Fibroblast of mammary gland (primary cell): ENCODE results near the gene MAPK12.

Experiments
- DNase-seq: peaks from one replicate; pipeline ENCODE4 v3.0.0-alpha.2; 2010; ENCODE audit warnings: low read depth
- H3K4me3 ChIP-seq: 2 replicates; pipeline ENCODE4 v1.5.1; 2011; ENCODE audit warnings: low read depth, mild to moderate bottlenecking, low read length, moderate library complexity; ENCODE audit not compliant: control insufficient read depth
- TF ChIP-seq, protein P1 (sequence below): conservative IDR thresholded peaks from 2 replicates; pipeline ENCODE4 v1.5.1; 2011; ENCODE audit warnings: low read depth, low read length, inconsistent platforms; ENCODE audit not compliant: control insufficient read depth, insufficient read depth

The MAPK12 gene

DNA sequence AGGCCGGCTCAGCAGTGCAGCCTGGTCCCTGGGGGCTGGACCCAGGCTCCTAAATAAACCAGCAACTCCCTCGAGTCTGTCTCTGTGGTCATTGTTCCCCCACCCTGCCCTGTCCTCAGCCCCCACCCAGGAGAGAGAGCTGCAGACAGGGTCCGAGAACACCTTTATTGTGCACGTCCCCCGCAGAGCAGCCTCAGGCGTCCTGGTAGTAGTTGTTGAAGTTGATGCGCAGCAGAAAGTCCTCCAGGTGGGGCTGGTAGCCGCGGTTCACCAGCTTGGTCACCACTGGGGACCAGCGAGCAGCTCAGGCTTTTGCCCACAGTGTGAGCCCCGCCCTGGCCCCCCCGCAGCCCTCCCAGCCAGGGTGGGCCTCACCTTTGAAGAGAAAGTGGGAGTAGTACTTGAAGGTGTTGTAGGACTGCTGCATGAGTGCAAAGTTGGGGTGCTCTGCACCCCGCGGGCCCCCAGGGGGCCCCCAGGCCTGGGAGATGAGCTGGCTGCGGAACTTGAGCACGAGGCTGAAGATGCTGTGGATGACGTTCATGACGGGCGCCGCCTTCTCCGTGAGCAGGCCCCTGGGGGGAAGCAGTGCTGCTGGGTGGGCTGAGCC, 43.8 kb downstream of the MAPK12 start:
- H3K4me3 ChIP-seq: no peak overlapping the region
- DNase-seq: no peak
- TF ChIP-seq, protein P1, sequence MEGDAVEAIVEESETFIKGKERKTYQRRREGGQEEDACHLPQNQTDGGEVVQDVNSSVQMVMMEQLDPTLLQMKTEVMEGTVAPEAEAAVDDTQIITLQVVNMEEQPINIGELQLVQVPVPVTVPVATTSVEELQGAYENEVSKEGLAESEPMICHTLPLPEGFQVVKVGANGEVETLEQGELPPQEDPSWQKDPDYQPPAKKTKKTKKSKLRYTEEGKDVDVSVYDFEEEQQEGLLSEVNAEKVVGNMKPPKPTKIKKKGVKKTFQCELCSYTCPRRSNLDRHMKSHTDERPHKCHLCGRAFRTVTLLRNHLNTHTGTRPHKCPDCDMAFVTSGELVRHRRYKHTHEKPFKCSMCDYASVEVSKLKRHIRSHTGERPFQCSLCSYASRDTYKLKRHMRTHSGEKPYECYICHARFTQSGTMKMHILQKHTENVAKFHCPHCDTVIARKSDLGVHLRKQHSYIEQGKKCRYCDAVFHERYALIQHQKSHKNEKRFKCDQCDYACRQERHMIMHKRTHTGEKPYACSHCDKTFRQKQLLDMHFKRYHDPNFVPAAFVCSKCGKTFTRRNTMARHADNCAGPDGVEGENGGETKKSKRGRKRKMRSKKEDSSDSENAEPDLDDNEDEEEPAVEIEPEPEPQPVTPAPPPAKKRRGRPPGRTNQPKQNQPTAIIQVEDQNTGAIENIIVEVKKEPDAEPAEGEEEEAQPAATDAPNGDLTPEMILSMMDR: no peak

DNA sequence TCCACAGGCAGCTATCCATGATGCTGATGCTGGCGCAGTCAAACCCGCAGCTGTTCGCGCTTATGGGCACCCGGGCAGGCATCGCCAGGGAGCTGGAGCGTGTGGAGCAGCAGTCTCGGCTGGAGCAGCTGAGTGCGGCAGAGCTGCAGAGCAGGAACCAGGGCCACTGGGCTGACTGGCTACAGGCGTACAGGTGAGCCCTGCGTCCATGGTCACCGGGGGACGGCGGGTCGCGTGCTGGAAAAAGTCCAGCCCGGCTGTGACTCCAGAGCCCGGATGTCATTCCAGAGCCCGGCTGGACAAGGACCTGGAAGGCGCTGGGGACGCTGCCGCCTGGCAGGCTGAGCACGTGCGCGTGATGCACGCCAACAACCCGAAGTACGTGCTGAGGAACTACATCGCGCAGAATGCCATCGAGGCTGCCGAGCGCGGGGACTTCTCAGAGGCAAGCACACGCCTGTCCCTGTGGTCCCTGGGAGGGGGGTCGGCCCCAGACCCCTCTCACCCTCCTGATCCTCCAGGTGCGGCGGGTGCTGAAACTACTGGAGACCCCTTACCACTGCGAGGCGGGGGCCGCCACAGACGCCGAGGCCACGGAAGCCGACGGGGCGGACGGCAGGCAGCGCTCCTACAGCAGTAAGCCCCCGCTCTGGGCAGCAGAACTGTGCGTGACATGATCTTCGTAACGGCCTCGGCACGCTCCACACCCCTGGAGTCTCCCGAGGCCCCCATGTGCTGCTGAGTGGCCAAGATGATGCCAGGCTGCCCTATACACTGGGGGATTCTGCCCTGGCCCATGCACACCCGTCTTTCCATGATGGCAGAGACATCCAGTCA, 44.6 kb downstream of the MAPK12 start:
- TF ChIP-seq, protein P1: no peak
- DNase-seq: no peak
- no peak overlapping the region for H3K4me3 ChIP-seq

DNA sequence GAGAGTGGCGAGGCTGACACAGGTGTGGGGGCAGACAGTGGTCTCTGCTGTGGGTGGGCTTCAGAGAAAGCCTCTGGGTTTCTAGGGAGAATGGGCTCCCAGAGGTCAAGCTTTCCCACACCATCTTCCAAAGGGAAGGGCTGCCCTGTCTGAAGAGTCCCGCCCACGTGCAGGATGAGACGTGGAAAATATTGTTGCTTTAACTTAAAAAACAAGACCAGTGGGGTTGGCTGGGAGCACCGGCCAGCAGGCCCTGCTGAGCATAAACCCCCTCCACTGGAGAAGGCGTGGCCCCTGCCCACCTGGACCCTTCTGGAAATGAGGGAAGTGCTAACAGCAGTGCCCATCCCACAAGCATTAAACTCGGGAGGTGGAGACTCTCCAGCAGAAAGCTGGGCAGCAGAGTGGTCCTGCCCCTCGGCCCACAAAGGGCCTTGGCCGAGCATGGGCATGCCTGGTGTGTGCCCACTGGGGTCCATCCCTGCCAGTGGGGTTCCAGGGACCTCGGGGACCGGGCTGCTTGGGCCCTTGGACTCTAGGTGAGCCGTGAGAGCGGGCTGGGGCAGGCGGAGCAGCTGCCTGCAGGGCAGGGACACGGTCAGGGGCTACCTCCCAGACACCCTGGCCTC, 45.3 kb downstream of the MAPK12 start:
- DNase-seq: no peak
- no peak overlapping the region for H3K4me3 ChIP-seq
- TF ChIP-seq, protein P1: no peak

DNA sequence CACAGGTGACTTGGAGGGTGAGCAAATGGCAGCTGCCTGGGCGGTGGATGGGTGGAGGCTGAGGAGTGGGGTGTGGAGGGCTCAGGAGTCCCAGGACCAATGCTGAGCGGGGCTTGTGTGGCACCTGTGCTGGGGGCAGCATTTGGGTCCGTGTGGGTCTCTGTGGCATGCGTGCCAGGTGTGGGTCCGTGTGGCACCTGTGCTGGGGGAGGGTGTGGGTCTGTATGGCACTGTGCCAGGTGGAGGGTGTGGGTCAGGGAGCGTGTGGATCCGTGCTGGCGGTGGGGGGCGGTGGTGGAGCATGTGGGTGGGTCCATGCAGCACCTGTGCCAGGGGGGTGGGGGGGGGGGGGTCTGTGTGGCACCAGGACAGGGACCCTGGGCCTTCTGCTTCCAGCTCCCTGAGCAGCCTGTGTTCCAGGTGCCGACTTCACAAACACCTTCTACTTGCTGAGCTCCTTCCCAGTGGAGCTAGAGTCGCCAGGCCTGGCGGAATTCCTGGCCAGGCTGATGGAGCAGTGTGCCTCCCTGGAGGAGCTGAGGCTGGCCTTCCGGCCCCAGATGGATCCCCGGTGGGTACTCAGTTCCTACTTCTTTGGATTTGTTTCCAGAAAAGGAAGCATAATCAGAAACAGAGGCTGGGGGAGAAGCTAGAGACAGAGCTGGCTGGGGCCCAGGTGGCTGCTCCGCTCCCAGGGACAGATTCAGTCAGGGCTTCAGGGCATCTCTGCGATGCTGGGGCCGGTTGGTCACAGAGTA, 46.0 kb downstream of the MAPK12 start:
- H3K4me3 ChIP-seq: no peak overlapping the region
- DNase-seq: no peak
- TF ChIP-seq, protein P1: no peak

DNA sequence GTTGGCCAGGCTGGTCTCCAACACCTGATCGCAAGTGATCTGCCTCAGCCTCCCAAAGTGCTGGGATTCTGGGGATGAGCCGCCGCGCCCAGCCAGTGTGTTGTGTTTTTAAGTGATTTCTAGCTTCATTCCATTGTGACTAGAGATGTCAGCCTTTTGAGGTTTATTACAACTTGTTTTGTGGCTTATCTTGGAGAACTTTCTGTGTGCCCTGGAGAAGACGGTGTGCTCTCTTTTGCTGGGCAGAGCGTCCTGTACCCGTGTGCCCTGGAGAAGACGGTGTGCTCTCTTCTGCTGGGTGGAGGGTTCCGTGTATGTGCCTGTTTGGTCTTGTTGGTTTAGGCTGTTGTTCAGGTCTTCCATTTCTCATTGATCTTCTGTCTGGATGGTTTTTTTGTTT, 48.2 kb downstream of the MAPK12 start:
- DNase-seq: no peak
- TF ChIP-seq, protein P1: no peak
- H3K4me3 ChIP-seq: no peak overlapping the region

DNA sequence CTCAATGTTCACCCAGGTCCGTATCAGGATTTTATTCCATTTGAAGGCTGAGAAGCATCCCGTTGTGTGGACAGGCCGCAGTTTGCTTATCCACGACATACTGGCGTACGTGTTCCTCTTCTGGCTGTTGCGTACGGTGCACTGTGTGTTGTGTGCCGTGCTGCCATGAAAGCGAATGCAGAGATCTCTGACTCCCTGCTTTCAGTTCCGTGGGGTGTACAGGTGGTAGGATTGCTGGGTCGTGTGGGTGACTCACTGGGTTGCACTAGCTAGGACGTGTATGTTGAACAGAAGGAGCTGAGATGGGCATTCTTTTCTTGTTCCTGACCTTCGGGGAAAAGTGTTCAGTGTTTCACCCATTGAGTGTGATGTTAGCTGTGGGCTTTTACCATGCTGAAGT, 50.3 kb downstream of the MAPK12 start:
- TF ChIP-seq, protein P1: no peak
- DNase-seq: no peak
- H3K4me3 ChIP-seq: no peak overlapping the region
